Prostate gland (tissue), 2 donors: ENCODE measurements around the gene KRT34.

ENCODE experiments used
- CTCF ChIP-seq, 4 experiments: fragments of 200-600 bp in 2 of 4; fragments of 450-650 bp in 2 of 4; sonication (generic) in 2 of 4; IDR thresholded peaks; 1 replicate in 3 of 4; 2 replicates in 1 of 4; pipeline ENCODE4 v1.5.1; 2016 to 2019; ENCODE audit warnings: antibody characterized with exemption in 4 of 4, mild to moderate bottlenecking in 2 of 4, moderate library complexity in 2 of 4
- POLR2A ChIP-seq: fragments of 450-650 bp; IDR thresholded peaks from one replicate; pipeline ENCODE4 v1.6.1; 2016; ENCODE audit warnings: antibody characterized with exemption, mild to moderate bottlenecking
- POLR2AphosphoS5 ChIP-seq: sonication (generic); formaldehyde crosslinking; IDR thresholded peaks from one replicate; pipeline ENCODE4 v1.6.1; 2017; ENCODE audit warnings: antibody characterized with exemption

- TF ChIP-seq POLR2A: no peak
- TF ChIP-seq CTCF (IDR thresholded peaks at IDR 0.05): no peak
- no peak for TF ChIP-seq POLR2AphosphoS5
These were observed 39.5 kb upstream of the KRT34 start for GRCh38 chr17:41421617-41422016.
